Measurements from ENCODE around the gene RBM34. TPM values are rescaled to one million over a fixed set of nuclear protein-coding genes. Genes with fewer than 3 reads are reported as not detected.

RBM34 gene
- total and polyA plus RNA-seq, 9 donors: 24.5 to 62.1 (median 56.1) TPM

DNA sequence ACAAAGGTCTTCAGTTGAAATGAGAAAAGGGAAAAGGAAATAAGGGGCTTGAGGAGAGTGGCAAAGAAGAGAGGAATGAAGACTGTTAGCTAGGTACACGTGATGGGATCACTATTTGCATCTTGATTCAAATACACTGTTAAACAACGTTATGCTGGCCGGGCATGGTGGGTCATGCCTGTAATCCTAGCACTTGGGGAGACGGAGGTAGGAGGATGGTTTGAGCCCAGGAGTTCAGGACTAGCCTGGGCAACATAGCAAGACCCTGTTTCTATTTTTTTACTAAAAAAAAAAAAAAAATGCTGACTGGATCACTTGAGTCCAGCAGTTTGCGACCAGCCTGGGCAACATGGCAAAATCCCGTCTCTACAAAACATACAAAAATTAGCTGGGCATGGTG lies 2.4 kb downstream of the RBM34 start:
- no peak for TF ChIP-seq POLR2A (IDR thresholded peaks at IDR 0.05)
- no peak for TF ChIP-seq EP300 (IDR thresholded peaks at IDR 0.05)
- TF ChIP-seq, protein P1, sequence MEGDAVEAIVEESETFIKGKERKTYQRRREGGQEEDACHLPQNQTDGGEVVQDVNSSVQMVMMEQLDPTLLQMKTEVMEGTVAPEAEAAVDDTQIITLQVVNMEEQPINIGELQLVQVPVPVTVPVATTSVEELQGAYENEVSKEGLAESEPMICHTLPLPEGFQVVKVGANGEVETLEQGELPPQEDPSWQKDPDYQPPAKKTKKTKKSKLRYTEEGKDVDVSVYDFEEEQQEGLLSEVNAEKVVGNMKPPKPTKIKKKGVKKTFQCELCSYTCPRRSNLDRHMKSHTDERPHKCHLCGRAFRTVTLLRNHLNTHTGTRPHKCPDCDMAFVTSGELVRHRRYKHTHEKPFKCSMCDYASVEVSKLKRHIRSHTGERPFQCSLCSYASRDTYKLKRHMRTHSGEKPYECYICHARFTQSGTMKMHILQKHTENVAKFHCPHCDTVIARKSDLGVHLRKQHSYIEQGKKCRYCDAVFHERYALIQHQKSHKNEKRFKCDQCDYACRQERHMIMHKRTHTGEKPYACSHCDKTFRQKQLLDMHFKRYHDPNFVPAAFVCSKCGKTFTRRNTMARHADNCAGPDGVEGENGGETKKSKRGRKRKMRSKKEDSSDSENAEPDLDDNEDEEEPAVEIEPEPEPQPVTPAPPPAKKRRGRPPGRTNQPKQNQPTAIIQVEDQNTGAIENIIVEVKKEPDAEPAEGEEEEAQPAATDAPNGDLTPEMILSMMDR (IDR thresholded peaks at IDR 0.05): no peak
- Histone ChIP-seq H3K4me3 (no peak overlapping the region), H3K27ac (no peak overlapping the region), H3K36me3 (no peaks in the 10 kb centered on the region), H3K27me3 (no peaks in the 10 kb centered on the region), H3K4me1 (ENCODE audit: insufficient read depth) (peaks cover 5% of the 10 kb centered on the region), H3K9me3 (no peaks in the 10 kb centered on the region)
- no peak for DNase-seq
- intact Hi-C loops (cut with DNase I): no loop called here
- WGBS, 3 donors: 91 to 94% (median 92%) methylated on average over 6 of the region's 6 CpGs

DNA sequence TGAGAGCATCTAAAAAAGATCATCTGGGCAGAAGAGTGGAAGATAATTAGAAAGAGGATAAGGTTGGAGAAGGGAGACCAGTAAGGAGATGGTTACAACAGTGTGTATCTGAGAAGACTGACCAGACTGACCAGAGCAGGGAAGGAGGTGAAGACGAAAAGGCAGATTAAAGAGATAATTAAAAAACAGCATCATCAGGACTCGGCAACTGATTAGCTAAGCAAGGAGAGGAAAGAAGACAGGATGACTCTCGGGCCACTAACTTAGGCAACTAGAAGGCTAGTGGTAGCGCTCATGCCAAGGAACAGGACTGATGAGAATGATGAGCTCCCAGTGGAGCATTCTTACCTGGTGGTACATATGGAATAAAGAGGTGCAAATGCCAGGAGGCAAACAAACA lies 3.9 kb downstream of the RBM34 start:
- H3K36me3 ChIP-seq: no peaks in the 10 kb centered on the region
- TF ChIP-seq POLR2A (IDR thresholded peaks at IDR 0.05) (no peak), EP300 (IDR thresholded peaks at IDR 0.05) (no peak)
- TF ChIP-seq, protein P1 (IDR thresholded peaks at IDR 0.05): no peak
- no peaks in the 10 kb centered on the region for H3K27me3 ChIP-seq
- no peak for DNase-seq
- intact Hi-C loops (cut with DNase I): no loop called here
- no peak overlapping the region for H3K4me3 ChIP-seq
- H3K27ac ChIP-seq: no peak overlapping the region
- H3K4me1 ChIP-seq (ENCODE audit: insufficient read depth): peaks cover 5% of the 10 kb centered on the region
- H3K9me3 ChIP-seq: no peaks in the 10 kb centered on the region
- 90 to 93% (median 90%) methylated on average over 4 of the region's 4 CpGs for WGBS, 3 donors

DNA sequence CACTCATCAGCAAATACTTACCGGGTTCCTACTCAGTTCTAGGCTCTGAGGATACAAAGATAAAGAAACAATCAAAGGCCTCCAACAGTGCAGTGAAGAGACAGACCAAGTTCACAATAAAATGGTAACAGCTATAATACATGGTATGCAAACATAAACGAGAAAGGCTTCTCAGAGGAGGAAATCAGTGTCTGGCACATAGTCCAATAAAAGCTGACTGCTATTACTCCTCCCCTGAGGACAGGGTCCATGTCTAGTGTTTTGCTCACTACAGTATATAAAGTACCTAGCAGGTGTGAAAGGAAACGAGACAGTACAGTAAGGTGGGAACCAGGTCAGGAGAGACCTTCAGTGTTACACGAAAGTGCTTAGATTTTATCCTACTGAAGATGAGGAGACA lies 4.3 kb downstream of the RBM34 start:
- no peak for DNase-seq
- Histone ChIP-seq H3K27ac (no peak overlapping the region), H3K27me3 (no peaks in the 10 kb centered on the region), H3K4me3 (no peak overlapping the region), H3K4me1 (ENCODE audit: insufficient read depth) (peaks cover 3% of the 10 kb centered on the region), H3K36me3 (no peaks in the 10 kb centered on the region), H3K9me3 (no peaks in the 10 kb centered on the region)
- intact Hi-C loops (cut with DNase I): no loop called here
- 70 to 75% (median 75%) methylated on average over 4 of the region's 4 CpGs for WGBS, 3 donors
- TF ChIP-seq, protein P1 (IDR thresholded peaks at IDR 0.05): no peak

DNA sequence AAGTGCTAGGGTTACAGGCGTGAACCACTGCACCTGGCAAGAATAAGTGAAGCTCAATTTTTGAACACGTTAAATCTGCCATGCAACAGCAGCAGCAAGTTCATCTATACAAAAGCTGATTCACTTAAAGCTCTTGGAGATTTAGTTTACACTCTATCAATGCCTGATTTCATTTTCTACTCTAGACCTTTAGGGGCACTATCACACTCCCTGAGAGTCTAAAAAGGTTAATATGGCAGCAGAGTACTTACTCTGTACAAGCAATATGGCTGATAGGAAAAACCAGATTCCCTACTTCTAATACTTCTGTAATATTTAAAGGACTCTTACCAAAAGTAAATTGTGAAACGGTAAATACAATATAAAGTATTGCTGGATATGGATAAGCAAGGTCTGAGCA lies 4.8 kb downstream of the RBM34 start:
- TF ChIP-seq, protein P1 (IDR thresholded peaks at IDR 0.05): no peak
- no peak for TF ChIP-seq POLR2A (IDR thresholded peaks at IDR 0.05)
- no peak for TF ChIP-seq EP300 (IDR thresholded peaks at IDR 0.05)
- Histone ChIP-seq H3K27ac (no peak overlapping the region), H3K9me3 (no peaks in the 10 kb centered on the region), H3K4me3 (no peak overlapping the region), H3K4me1 (ENCODE audit: insufficient read depth) (peaks cover 1% of the 10 kb centered on the region), H3K36me3 (no peaks in the 10 kb centered on the region), H3K27me3 (no peaks in the 10 kb centered on the region)
- DNase-seq: no peak
- intact Hi-C loops (cut with DNase I): no loop called here
- 92 to 96% (median 94%) methylated on average over 3 of the region's 3 CpGs for WGBS, 3 donors

DNA sequence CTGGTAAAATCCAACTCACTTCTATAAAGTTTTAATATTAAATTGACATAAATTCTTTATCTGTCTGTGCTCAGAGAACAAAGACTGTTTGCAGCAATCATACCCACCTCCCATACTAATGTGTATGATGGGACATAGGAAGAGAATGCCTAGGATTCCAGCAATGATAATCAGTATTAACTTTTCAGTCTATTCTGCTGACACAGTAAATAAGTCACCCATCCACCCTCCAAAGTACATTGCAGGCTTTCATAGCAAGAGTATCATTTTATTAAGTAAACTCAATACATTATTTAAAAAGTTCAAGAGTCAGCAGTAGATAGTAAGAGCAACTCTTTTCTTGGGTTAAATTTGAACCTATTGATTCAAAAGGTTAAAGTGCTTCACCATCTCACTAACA lies 8.8 kb downstream of the RBM34 start:
- Histone ChIP-seq H3K27ac (no peak overlapping the region), H3K27me3 (no peaks in the 10 kb centered on the region), H3K36me3 (no peaks in the 10 kb centered on the region), H3K4me1 (ENCODE audit: insufficient read depth) (no peaks in the 10 kb centered on the region), H3K4me3 (no peak overlapping the region), H3K9me3 (no peaks in the 10 kb centered on the region)
- TF ChIP-seq, protein P1 (IDR thresholded peaks at IDR 0.05): no peak
- TF ChIP-seq POLR2A (IDR thresholded peaks at IDR 0.05): no peak
- no peak for TF ChIP-seq EP300 (IDR thresholded peaks at IDR 0.05)
- intact Hi-C loops (cut with DNase I): no loop called here
- no peak for DNase-seq
